Diencephalon (tissue), 1 donor: ENCODE data around the gene FASN. TPM values are rescaled to one million over a fixed set of nuclear protein-coding genes. Genes with fewer than 3 reads are reported as not detected.

ENCODE experiments used
- total RNA-seq: library from RNA; depleted of rRNA; stranded (reverse); fragments of >200 nt; gene quantifications from one replicate; pipeline ENCODE4 v1.2.3, GENCODE V29; 2014

The FASN gene
- total RNA-seq = 119 TPM

GRCh38 chr17:82098169-82098938 lies at the start of gene FASN:
FASN (minus strand) TSS chr17:82098236; CDS start chr17:82096445, 1,791 bp downstream.

GRCh38 chr17:82065638-82066303 lies 32.3 kb downstream of the FASN start, which contains the start of gene DUS1L:
DUS1L (minus strand) TSS chr17:82065804; CDS start chr17:82065059, 745 bp downstream.

GRCh38 chr17:82051776-82052637 lies 46.0 kb downstream of the FASN start, which contains the start of the genes GPS1 and RFNG:
GPS1 (plus strand) TSS chr17:82051898; CDS start chr17:82051932, 34 bp downstream.
RFNG (minus strand) TSS chr17:82051811; CDS start chr17:82051766, 45 bp downstream.

GRCh38 chr17:82037092-82037888 lies 60.7 kb downstream of the FASN start, which contains the start of gene DCXR:
DCXR (minus strand) TSS chr17:82037697; CDS start chr17:82037682, 15 bp downstream.

GRCh38 chr17:82031303-82031884 lies 66.6 kb downstream of the FASN start, which contains the start of gene RAC3:
RAC3 (plus strand) TSS chr17:82031678; CDS start chr17:82031762, 84 bp downstream.

Other genes with a start within 250 kb of the FASN start
- 90.9 TPM for gene P4HB, start 237.7 kb downstream of the FASN start, total RNA-seq
- gene ARHGDIA, start 226.9 kb downstream of the FASN start, total RNA-seq = 33.2 TPM
- gene ALYREF, start 206.7 kb downstream of the FASN start, total RNA-seq = 80.3 TPM
- gene ANAPC11, start 206.5 kb downstream of the FASN start, total RNA-seq = 69.2 TPM
- gene NPB, start 196.0 kb downstream of the FASN start, total RNA-seq = 4.2 TPM
- gene PCYT2, start 186.8 kb downstream of the FASN start, total RNA-seq = 28.8 TPM
- 9.0 TPM for gene SIRT7, start 180.1 kb downstream of the FASN start, total RNA-seq
- 18.5 TPM for gene MAFG, start 170.5 kb downstream of the FASN start, total RNA-seq
- gene PYCR1, start 160.9 kb downstream of the FASN start, total RNA-seq = 27.5 TPM
- 1.8 TPM for gene MYADML2, start 151.0 kb downstream of the FASN start, total RNA-seq
- 0.69 TPM for gene NOTUM, start 137.0 kb downstream of the FASN start, total RNA-seq
- 22.6 TPM for gene ASPSCR1, start 120.6 kb downstream of the FASN start, total RNA-seq
- 29.8 TPM for gene CENPX, start 75.4 kb downstream of the FASN start, total RNA-seq
- gene LRRC45, start 74.9 kb downstream of the FASN start, total RNA-seq = 11.3 TPM
- 122 TPM for gene RAC3, start 66.6 kb downstream of the FASN start, total RNA-seq
- gene DCXR, start 60.5 kb downstream of the FASN start, total RNA-seq = 33.7 TPM
- 20.1 TPM for gene RFNG, start 46.4 kb downstream of the FASN start, total RNA-seq
- 84.0 TPM for gene GPS1, start 46.3 kb downstream of the FASN start, total RNA-seq
- 20.1 TPM for gene DUS1L, start 32.4 kb downstream of the FASN start, total RNA-seq
- 28.4 TPM for gene CCDC57, start 114.6 kb upstream of the FASN start, total RNA-seq
- 6.5 TPM for gene SLC16A3, start 130.8 kb upstream of the FASN start, total RNA-seq
- gene CSNK1D, start 175.5 kb upstream of the FASN start, total RNA-seq = 48.7 TPM
- not detected for gene CD7, start 219.4 kb upstream of the FASN start, total RNA-seq
- gene SECTM1, start 235.5 kb upstream of the FASN start, total RNA-seq = 5.8 TPM